HEK293 (cell line): ENCODE measurements around the gene SEMA7A.

Experiments
- CTCF ChIA-PET: fragments of 350-600 bp; formaldehyde crosslinking; extraction: SDS; loops from one replicate; lab custom pipeline; 2021; ENCODE audit warnings: antibody characterized with exemption; lab: Yijun Ruan, JAX
- POLR2A ChIA-PET: fragments of 300-600 bp; formaldehyde crosslinking; extraction: SDS; loops from one replicate; lab custom pipeline; 2020; ENCODE audit warnings: antibody characterized with exemption, inconsistent platforms; lab: Yijun Ruan, JAX
- H3K27ac ChIP-seq: fragments of 200-500 bp; sonication (Bioruptor generic); 2 replicates; pipeline ENCODE4 v1.5.1; 2014; ENCODE audit warnings: low read depth, low read length, control low read depth, inconsistent platforms; ENCODE audit errors: extremely low read depth
- H3K36me3 ChIP-seq, 2 experiments: fragments of 200-500 bp in 1 of 2; sonication (Bioruptor generic) in 1 of 2; 1 replicate in 1 of 2; 2 replicates in 1 of 2; pipeline ENCODE4 v1.5.1; 2014 to 2017; ENCODE audit warnings: inconsistent platforms in 2 of 2, low read length in 2 of 2; ENCODE audit not compliant: control insufficient read depth in 2 of 2, insufficient read depth in 1 of 2
- H3K4me1 ChIP-seq: fragments of 200-500 bp; sonication (Bioruptor generic); 2 replicates; pipeline ENCODE4 v1.5.1; 2014; ENCODE audit warnings: mild to moderate bottlenecking, low read length, inconsistent platforms; ENCODE audit not compliant: control insufficient read depth, insufficient read depth
- H3K4me3 ChIP-seq: 2 replicates; pipeline ENCODE4 v1.5.1; 2011; ENCODE audit warnings: low read depth, mild to moderate bottlenecking, control low read depth, low read length, moderate library complexity
- H3K9me3 ChIP-seq: fragments of 200-500 bp; sonication (Bioruptor generic); 2 replicates; pipeline ENCODE4 v1.5.1; 2014; ENCODE audit warnings: low read depth, low read length, inconsistent platforms; ENCODE audit not compliant: control insufficient read depth, insufficient read depth
- AEBP2 ChIP-seq: fragments of 450-650 bp; formaldehyde crosslinking; IDR thresholded peaks from 2 replicates; pipeline ENCODE4 v1.5.1; 2016; ENCODE audit warnings: missing biosample characterization, missing genetic modification characterization, borderline replicate concordance
- BCL11B ChIP-seq: fragments of 450-650 bp; formaldehyde crosslinking; IDR thresholded peaks from 2 replicates; pipeline ENCODE4 v1.5.1; 2016; ENCODE audit warnings: low read depth, missing biosample characterization, missing genetic modification characterization
- BCL6B ChIP-seq: fragments of 450-650 bp; formaldehyde crosslinking; IDR thresholded peaks from 2 replicates; pipeline ENCODE4 v1.5.1; 2017; ENCODE audit warnings: missing biosample characterization, missing genetic modification characterization
- EGR2 ChIP-seq: fragments of 450-650 bp; formaldehyde crosslinking; IDR thresholded peaks from 2 replicates; pipeline ENCODE4 v1.5.1; 2016; ENCODE audit warnings: low read depth, missing biosample characterization, missing genetic modification characterization
- GFI1B ChIP-seq: fragments of 450-650 bp; formaldehyde crosslinking; IDR thresholded peaks from 2 replicates; pipeline ENCODE4 v1.5.1; 2016; ENCODE audit warnings: missing biosample characterization, missing genetic modification characterization
- KLF8 ChIP-seq: fragments of 450-650 bp; formaldehyde crosslinking; IDR thresholded peaks from 2 replicates; pipeline ENCODE4 v1.5.1; 2016; ENCODE audit warnings: missing biosample characterization, missing genetic modification characterization
- PRDM1 ChIP-seq: fragments of 450-650 bp; formaldehyde crosslinking; IDR thresholded peaks from 2 replicates; pipeline ENCODE4; 2016; ENCODE audit warnings: missing biosample characterization, missing genetic modification characterization
- REST ChIP-seq: fragments of 450-650 bp; formaldehyde crosslinking; IDR thresholded peaks from 2 replicates; pipeline ENCODE4 v1.5.1; 2016; ENCODE audit warnings: missing biosample characterization, missing genetic modification characterization
- SALL2 ChIP-seq: fragments of 450-650 bp; formaldehyde crosslinking; IDR thresholded peaks from 2 replicates; pipeline ENCODE4 v1.5.0; 2017; ENCODE audit warnings: missing biosample characterization, mild to moderate bottlenecking, missing genetic modification characterization, borderline replicate concordance
- SP2 ChIP-seq: fragments of 450-650 bp; formaldehyde crosslinking; IDR thresholded peaks from 2 replicates; pipeline ENCODE4 v1.5.1; 2016; ENCODE audit warnings: missing biosample characterization, missing genetic modification characterization
- YY2 ChIP-seq: fragments of 450-650 bp; formaldehyde crosslinking; IDR thresholded peaks from 2 replicates; pipeline ENCODE4 v1.5.1; 2016; ENCODE audit warnings: missing biosample characterization, missing genetic modification characterization
- ZFHX2 ChIP-seq: fragments of 450-650 bp; formaldehyde crosslinking; conservative IDR thresholded peaks from 2 replicates; pipeline ENCODE4 v1.5.1; 2016; ENCODE audit warnings: missing biosample characterization, missing genetic modification characterization
- ZNF18 ChIP-seq: fragments of 450-650 bp; formaldehyde crosslinking; IDR thresholded peaks from 2 replicates; pipeline ENCODE4 v1.5.1; 2016; ENCODE audit warnings: missing biosample characterization, missing genetic modification characterization
- ZNF354C ChIP-seq: fragments of 450-650 bp; formaldehyde crosslinking; IDR thresholded peaks from 2 replicates; pipeline ENCODE4 v1.5.1; 2016; ENCODE audit warnings: missing biosample characterization, missing genetic modification characterization, low read depth, borderline replicate concordance
- ZNF423 ChIP-seq: fragments of 450-650 bp; formaldehyde crosslinking; IDR thresholded peaks from 2 replicates; pipeline ENCODE4 v1.5.1; 2016; ENCODE audit warnings: missing biosample characterization, missing genetic modification characterization
- ZNF707 ChIP-seq: fragments of 450-650 bp; formaldehyde crosslinking; IDR thresholded peaks from 2 replicates; pipeline ENCODE4 v1.5.1; 2016; ENCODE audit warnings: missing biosample characterization, missing genetic modification characterization
- ZXDB ChIP-seq: fragments of 450-650 bp; formaldehyde crosslinking; IDR thresholded peaks from 2 replicates; pipeline ENCODE4 v1.5.1; 2016; ENCODE audit warnings: missing biosample characterization, missing genetic modification characterization

The SEMA7A gene

GRCh38 chr15:74429781-74430400 lies 3.9 kb downstream of the SEMA7A start (continued):
- TF ChIP-seq ZNF707 (tag by site-specific recombination) (no peak), BCL6B (tag by site-specific recombination) (no peak), GFI1B (tag by site-specific recombination) (no peak), ZNF423 (tag by site-specific recombination) (no peak), YY2 (tag by site-specific recombination) (no peak), SALL2 (tag by site-specific recombination) (no peak), ZNF18 (tag by site-specific recombination) (no peak)

- TF ChIP-seq BCL11B (tag by site-specific recombination), result no peak
- no peak for TF ChIP-seq PRDM1
- no peak for TF ChIP-seq SP2
- TF ChIP-seq REST (tag by site-specific recombination), result no peak
- TF ChIP-seq EGR2, result peak; percentile 68
- no peak for TF ChIP-seq AEBP2 (tag by site-specific recombination)
- TF ChIP-seq ZNF354C, result no peak
- peak; percentile 24; the same call in 1 of the 2 replicates for TF ChIP-seq ZFHX2
- TF ChIP-seq KLF8 (tag by site-specific recombination), result no peak
- no peak for TF ChIP-seq ZXDB (tag by site-specific recombination)
- no peaks in the 10 kb centered on the region for H3K9me3 ChIP-seq
- peaks cover 2% of the 10 kb centered on the region for H3K4me1 ChIP-seq
- no peaks in the 10 kb centered on the region for H3K36me3 ChIP-seq
- H3K4me3 ChIP-seq, result no peak overlapping the region
- POLR2A ChIA-PET, result interaction anchor here (0.6 to 1.0 kb wide), 2 partner anchors 21 to 49 kb away, joined by 3 to 5 read pairs; no protein-coding TSS in a partner anchor
- CTCF ChIA-PET, result interaction anchor here (0.7 to 26.4 kb wide), 3 partner anchors 9 to 51 kb away, joined by 3 to 768 read pairs (median 7); partner anchors contain the start of gene CYP11A1
- H3K27ac ChIP-seq, result no peak overlapping the region
These were observed 4.6 kb downstream of the SEMA7A start for GRCh38 chr15:74428970-74429780.
